Cardiac septum (tissue), 1 donor: ENCODE data around the gene MAML2. TPM values are rescaled to one million over a fixed set of nuclear protein-coding genes. Genes with fewer than 3 reads are reported as not detected.

Experiments
- DNase-seq: peaks from one replicate; pipeline ENCODE4 v3.0.0-alpha.2; 2020; ENCODE audit warnings: low spot score
- intact Hi-C: fragments of 100-400 bp; cut with DNase I; formaldehyde crosslinking; loops from one replicate; pipeline ENCODE4 v1.14.0; 2022
- total RNA-seq: library from RNA; stranded (reverse); fragmentation: NEBNext Ultra II Directional; extraction: Animal tissue kit (Norgen Biotek cat#: 25700); gene quantifications from one replicate; pipeline ENCODE4 v1.2.1, GENCODE V29; 2021
- donor health status: DM: no; HTN: no; CAD: no.

The MAML2 gene
- total RNA-seq, 1 donor from 2014 or later, result 4.8 TPM

GRCh38 chr11:96322775-96323641 is 20.0 kb downstream of the MAML2 start:
- DNase-seq, result no peak
- intact Hi-C loops, result no loop called here

- intact Hi-C loops, result no loop called here
- no peak for DNase-seq
Measured at GRCh38 chr11:96321091-96321490, 21.9 kb downstream of the MAML2 start.

DNA sequence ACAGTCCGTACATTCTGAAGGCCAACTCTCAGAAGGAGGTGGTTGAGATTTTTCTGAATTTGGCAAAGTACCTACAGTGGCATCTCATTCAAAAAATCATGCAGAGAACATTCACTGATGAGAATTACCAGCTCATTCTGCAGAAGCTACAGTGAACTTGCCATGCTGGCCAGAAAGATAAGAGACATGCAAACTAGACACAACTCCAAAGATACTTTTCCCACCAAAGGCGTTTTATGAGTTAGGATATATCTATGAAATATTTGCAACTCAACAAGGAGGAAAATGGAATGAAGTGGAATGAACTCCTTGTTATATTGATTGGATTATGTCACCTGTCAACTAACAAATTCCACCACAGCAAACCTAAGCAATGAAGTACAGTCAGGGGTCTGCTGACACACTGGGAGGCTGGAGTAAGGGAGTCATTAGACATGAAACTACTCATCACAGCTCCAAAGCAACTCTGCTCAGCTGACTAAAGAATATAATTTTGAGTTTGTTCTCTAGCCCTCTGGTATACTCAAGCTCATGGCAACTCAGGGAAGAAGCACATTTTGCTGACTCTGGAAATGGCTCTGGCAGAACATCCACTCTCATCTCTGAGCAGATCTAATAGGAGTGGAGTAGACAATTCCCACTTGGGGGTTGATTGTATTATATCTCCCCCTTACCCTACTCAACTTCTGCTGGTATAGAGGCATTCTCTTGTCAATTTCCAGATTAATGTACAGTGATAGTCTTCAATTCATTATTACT is 22.9 kb downstream of the MAML2 start:
- intact Hi-C loops, result no loop called here
- DNase-seq, result no peak

DNA sequence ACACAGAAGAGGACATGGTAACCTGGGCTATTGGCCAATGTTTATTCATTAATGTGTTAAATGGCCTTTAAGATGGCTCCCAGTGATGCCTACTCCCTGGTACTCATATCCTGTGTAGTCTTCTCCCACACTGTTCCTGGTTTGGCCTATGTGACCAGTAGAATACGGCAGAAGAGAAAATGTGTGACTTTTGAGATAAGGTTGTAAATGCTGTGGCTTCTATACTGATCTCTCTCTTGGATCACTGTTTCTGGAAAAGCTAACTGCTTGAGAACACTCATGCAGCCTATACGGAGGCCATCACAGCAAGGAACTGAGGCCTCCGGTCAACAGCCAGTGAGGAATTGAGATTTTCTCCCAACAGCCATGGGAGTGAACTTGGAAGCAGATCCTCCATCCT is 24.1 kb downstream of the MAML2 start:
- intact Hi-C loops, result no loop called here
- DNase-seq, result no peak

- intact Hi-C loops, result no loop called here
- DNase-seq, result no peak
Measured at GRCh38 chr11:96318399-96318798, 24.6 kb downstream of the MAML2 start.

DNA sequence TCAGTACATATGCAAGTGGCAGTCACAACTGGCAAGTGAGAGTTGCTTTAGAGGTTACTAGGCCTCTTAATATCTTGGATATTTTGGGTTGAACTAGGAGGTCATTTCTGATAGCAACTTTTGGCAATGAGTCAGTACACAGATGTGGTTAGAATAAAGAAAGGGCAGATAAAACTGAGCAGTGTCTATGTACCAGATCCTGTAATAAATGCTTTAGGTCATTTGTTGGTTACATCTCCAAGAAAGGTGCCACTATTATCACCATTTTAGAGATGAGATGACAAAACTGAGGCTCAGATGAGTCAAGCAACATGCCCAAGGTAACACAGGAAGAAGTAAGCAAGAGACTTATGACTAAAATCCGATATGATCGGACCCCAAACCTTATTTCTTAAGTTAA is 25.0 kb downstream of the MAML2 start:
- intact Hi-C loops, result no loop called here
- no peak for DNase-seq

- no peak for DNase-seq
- intact Hi-C loops, result no loop called here
Measured at GRCh38 chr11:96317571-96317970, 25.4 kb downstream of the MAML2 start.

- DNase-seq, result no peak
- intact Hi-C loops, result no loop called here
Measured at GRCh38 chr11:96316869-96317268, 26.1 kb downstream of the MAML2 start.

- DNase-seq, result no peak
- intact Hi-C loops, result no loop called here
Measured at GRCh38 chr11:96315476-96315875, 27.5 kb downstream of the MAML2 start.

DNA sequence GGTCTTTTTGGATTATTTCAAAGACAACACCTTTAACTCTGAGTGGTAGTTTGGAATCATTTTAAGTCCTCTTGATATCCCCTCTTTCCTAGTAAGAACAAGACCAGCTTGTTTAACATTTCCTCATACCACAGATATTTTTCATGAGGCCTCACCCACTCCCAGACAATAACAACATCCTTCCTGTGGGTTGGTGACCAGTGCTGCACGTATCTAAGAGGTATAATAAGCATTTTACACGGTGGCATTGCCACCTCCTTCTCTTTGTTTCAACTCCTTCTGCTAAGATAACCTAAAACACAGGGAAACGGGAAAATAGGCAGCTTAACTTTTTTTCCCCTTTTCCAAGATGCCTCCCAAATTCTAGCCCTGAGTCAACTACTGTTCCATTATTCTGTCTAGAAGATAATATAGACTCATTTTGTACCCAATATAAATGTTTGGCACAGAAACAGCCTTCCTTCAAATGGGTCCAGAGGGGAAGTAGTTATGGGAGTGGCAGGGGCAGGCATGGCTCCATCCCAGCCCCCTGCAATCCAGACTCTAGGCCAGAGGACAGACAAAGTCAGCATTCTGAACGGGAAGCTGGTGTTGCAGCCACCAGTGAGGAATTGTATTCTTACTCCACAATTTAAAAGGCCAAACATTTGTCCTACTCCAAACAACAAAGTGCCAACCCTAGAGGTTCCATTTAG is 28.5 kb downstream of the MAML2 start:
- intact Hi-C loops, result no loop called here
- no peak for DNase-seq

DNA sequence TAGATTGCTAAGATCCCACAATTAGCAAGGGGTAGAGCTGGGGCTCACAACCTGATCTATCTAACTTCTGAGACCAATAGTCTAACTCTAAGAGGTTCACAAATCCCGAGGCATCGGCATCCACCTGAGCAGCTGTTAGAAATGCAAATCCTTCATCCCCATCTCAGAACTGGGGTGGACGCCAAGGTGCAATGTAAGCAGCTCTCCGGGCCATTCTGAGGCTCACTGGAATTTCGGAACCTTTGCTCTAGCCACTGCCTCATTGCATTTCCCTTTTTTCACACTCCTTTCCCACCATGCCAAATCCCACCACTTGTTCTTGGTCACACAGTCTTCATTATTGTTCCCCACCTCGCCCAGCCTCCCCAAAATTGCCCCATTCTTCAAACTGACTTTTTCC is 29.8 kb downstream of the MAML2 start:
- intact Hi-C loops, result no loop called here
- no peak for DNase-seq

DNA sequence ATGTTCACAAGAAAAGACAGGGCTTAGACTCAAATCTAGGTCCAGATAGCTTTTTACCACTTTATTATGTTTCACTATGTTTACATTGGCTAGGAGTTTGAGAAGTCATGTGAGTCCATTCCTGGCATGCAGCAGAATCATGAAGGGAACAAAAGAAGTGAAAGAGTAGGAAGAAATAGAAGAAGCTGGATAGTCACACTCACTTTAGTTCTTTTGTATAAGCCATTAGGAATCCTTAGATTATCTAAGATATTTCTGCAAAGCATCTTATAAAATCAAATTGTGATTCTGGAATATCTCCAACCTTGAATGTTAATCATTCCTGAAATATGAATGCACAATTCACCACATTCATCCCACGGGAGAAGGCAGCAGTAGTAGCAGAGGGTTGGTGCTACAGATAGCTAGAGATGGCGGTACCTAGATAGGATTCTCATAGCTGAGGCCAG is 31.9 kb downstream of the MAML2 start:
- DNase-seq, result no peak
- intact Hi-C loops, result no loop called here

DNA sequence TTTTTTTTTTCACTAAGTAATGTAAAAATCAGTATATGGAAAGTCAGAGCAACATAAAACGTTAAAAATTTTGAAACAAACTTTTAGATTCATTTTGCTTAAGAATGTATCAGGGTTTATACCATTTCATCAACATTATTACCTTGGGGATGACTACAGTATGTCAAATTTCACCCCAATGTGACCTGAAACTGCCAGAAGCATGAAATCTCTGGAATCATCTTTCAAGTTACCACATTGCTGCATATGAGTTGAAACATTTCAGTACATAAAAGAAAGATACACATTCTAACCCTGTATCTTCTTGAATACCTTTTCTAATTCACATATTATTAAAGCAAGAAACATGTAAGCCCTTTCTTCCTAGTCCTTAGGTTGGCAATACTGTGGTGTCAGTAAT is 32.8 kb downstream of the MAML2 start:
- intact Hi-C loops, result no loop called here
- DNase-seq, result no peak

- intact Hi-C loops, result loop anchor here (5.0 kb wide), 1 partner anchor 52 kb away; no protein-coding TSS in a partner anchor
- DNase-seq, result no peak
Measured at GRCh38 chr11:96309643-96310017, 33.4 kb downstream of the MAML2 start.

GRCh38 chr11:96309016-96309642 is 33.9 kb downstream of the MAML2 start:
- no peak for DNase-seq
- intact Hi-C loops, result loop anchor here (5.0 kb wide), 1 partner anchor 52 kb away; no protein-coding TSS in a partner anchor

DNA sequence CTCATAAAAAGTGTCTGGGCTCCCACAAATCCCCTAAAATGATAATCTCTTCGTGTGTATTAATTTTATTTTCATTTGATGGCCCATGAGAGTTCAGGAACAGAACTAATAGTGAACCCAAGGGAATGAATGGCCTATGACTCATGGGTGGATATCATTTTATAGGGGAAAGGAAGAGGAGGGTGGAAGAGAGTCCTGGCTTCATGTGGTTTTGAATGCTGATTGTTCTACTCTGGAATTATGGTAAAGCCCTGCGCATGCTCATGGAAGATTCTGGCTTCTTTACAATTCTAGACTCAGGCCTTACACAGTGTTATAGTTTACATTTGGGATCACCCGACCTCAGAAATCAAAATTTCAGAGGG is 35.2 kb downstream of the MAML2 start:
- intact Hi-C loops, result loop anchor here (1.0 to 5.0 kb wide), 2 partner anchors 31 to 50 kb away; no protein-coding TSS in a partner anchor

DNA sequence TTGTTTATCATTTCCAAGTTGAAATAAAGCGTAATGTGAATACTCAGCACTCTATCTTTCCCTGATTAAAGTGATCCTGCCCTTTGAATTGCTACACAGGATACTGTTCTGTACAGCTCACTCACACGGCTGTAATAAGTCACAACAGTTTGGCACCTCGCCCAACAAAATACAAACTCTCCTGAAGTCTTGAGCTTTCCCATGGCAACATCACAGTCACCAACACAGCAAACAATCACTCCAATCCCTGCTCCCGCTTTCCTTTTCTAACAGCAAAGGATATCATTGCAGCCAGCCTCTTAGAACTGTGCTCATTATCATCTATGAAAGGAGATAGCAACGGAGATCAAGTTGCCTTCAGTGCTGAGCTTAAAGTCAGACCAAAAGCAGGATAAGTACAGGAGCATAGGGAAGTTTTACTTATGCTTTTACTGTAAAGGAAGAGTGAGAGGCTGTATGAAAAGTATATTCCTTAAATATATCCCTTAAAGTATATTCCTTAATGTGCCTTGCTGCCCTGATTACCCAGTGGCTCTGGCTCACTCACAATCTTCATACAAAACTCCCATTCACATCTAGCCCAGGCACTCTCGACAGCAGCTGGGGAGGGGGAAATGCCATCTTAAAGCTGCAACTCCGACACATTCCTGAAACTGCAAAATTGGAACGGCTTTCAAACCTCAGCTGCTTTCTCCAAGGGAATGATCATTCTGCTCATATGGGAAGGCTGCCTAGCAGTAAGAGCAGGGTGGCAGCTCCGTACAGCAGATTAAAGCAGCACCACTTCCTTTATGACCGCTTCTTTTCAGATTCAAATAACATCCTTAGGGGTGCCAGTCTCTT is 35.8 kb downstream of the MAML2 start:
- intact Hi-C loops, result loop anchor here (1.0 to 5.0 kb wide), 2 partner anchors 31 to 50 kb away; no protein-coding TSS in a partner anchor
- no peak for DNase-seq

More for the DNA sequence above, 35.2 kb downstream of the MAML2 start:
- DNase-seq, result no peak

GRCh38 chr11:96306600-96306932 is 36.4 kb downstream of the MAML2 start:
- intact Hi-C loops, result loop anchor here (5.0 kb wide), 1 partner anchor 49 kb away; no protein-coding TSS in a partner anchor
- no peak for DNase-seq

GRCh38 chr11:96306071-96306470 is 36.9 kb downstream of the MAML2 start:
- no peak for DNase-seq
- intact Hi-C loops, result loop anchor here (5.0 kb wide), 1 partner anchor 49 kb away; no protein-coding TSS in a partner anchor
